Pancreas (tissue), 10 donors: ENCODE data around the gene CHST12. TPM values are rescaled to one million over a fixed set of nuclear protein-coding genes. Genes with fewer than 3 reads are reported as not detected.

Experiments
- ATAC-seq, 4 donors: fragments of 200-7000 bp; cut with Tn5 transposase; one replicate each; pipeline versions ENCODE4 v1.8.0 to v1.9.1; 2020; ENCODE audit warnings: mild to moderate bottlenecking in 4 of 4, moderate library complexity in 4 of 4
- DNase-seq, 6 donors: peaks; one replicate each; pipeline ENCODE4 v3.0.0-alpha.2; 2020
- FAIRE-seq: peaks from 2 replicates; lab custom pipeline; 2012; peaks lifted over from hg19 to GRCh38; lab: Jason Lieb, UNC
- H3K27ac ChIP-seq, 4 donors: fragments of 200-600 bp; sonication (generic); 1 replicate in 3 of 4; 2 replicates in 1 of 4; pipeline versions ENCODE4 v1.5.0 to v1.8.0; 2020
- H3K27me3 ChIP-seq, 4 donors: fragments of 200-600 bp; one replicate each; pipeline ENCODE4 v1.8.0; 2021
- H3K36me3 ChIP-seq, 3 donors: fragments of 200-600 bp; sonication (generic) in 1 of 3; one replicate each; pipeline versions ENCODE4 v1.5.0 to v1.8.0; 2020 to 2021
- H3K4me1 ChIP-seq, 3 donors: fragments of 200-600 bp; one replicate each; pipeline ENCODE4 v1.8.0; 2021
- H3K4me3 ChIP-seq, 4 donors: fragments of 200-600 bp; sonication (generic) in 2 of 4; one replicate each; pipeline versions ENCODE4 v1.5.0 to v1.8.0; 2020 to 2021
- H3K9me3 ChIP-seq, 4 donors: fragments of 200-600 bp; one replicate each; pipeline ENCODE4 v1.8.0; 2021
- CTCF ChIP-seq, 4 donors: fragments of 200-600 bp; sonication (generic) in 3 of 4; IDR thresholded peaks; one replicate each; pipeline versions ENCODE4 v1.5.0 to v1.8.0; 2021; ENCODE audit warnings: antibody characterized with exemption in 4 of 4
- WGBS, 2 donors: extraction: QIAGEN DNeasy Blood & Tissue Kit; methylation state at CpG; one replicate each; pipeline ENCODE4 v1.1.7; 2013; 5-methylcytosine and 5-hydroxymethylcytosine counted together
- intact Hi-C, 3 donors: fragments of 100-400 bp; cut with DNase I; formaldehyde crosslinking; loops; one replicate each; pipeline versions ENCODE4 v1.11.1 to v1.14.2; 2022
- polyA plus RNA-seq, 2 donors: library from polyadenylated mRNA; stranded (reverse); fragments of 200-250 nt; gene quantifications; one replicate each; pipeline ENCODE4 v1.2.3, GENCODE V29; 2013
- total RNA-seq, 6 donors: library from RNA; stranded (reverse); fragmentation: NEBNext Ultra II Directional in 4 of 6; extraction: Animal tissue kit (Norgen Biotek cat#: 25700) in 4 of 6; gene quantifications; one replicate each; pipeline versions ENCODE4 v1.2.1 to v1.2.4, GENCODE V29; 2021 to 2023
- donor health status: healthy with polysubstance abuse.
- donor health status: DM: no; HTN: no; CAD: no; lungs with moderate emphysema.
- donor health status: DM: no; HTN: no; CAD: no.
- donor health status: control.
- donor health status: control.
- donor health status: Bipolar disorder and iron deficiency.
- donor health status: DM: yes; HTN: yes; CAD: no.
- donor health status: DM: no; HTN: no; CAD: no.
- donor health status: DM: no; HTN: no; CAD: no.
- donor health status: DM: yes; HTN: yes; CAD: no.

The CHST12 gene
- total and polyA plus RNA-seq, 8 donors: 7.0 to 13.2 (median 8.2) TPM

- intact Hi-C loops: no loop called here
- H3K27me3 ChIP-seq: no peaks in the 10 kb centered on the region
- DNase-seq (peak in 1 of 6 donors; percentile 22), FAIRE-seq (no peak), ATAC-seq (no peak)
- no peak for TF ChIP-seq CTCF (IDR thresholded peaks at IDR 0.05)
- 1 to 2% methylated on average over 9 of the region's 9 CpGs for WGBS, 2 donors
- peaks cover 10 to 30% (median 23%) of the 10 kb centered on the region in 3 donors for H3K4me1 ChIP-seq
- H3K9me3 ChIP-seq: no peaks in the 10 kb centered on the region
- H3K36me3 ChIP-seq: no peaks in the 10 kb centered on the region
- H3K4me3 ChIP-seq: peak overlapping the region; percentile 89 to 100 (median 99)
- peak overlapping the region in 1 of 4 donors; percentile 57 for H3K27ac ChIP-seq
Measured at GRCh38 chr7:2355705-2356008, 47.8 kb upstream of the CHST12 start.

GRCh38 chr7:2357165-2357564 lies 46.2 kb upstream of the CHST12 start:
- Histone ChIP-seq H3K4me1 (peaks cover 10 to 30% (median 23%) of the 10 kb centered on the region in 3 donors), H3K4me3 (peak overlapping the region in 1 of 4 donors; percentile 100), H3K9me3 (no peaks in the 10 kb centered on the region), H3K27ac (no peak overlapping the region), H3K36me3 (peaks cover 0 to 7% (median 4%) of the 10 kb centered on the region in 3 donors), H3K27me3 (no peaks in the 10 kb centered on the region)
- TF ChIP-seq CTCF (IDR thresholded peaks at IDR 0.05): no peak
- ATAC-seq (no peak), FAIRE-seq (no peak), DNase-seq (no peak)
- intact Hi-C loops: no loop called here
- WGBS, 2 donors: 48 to 51% methylated on average over 8 of the region's 8 CpGs

- no peak for TF ChIP-seq CTCF (IDR thresholded peaks at IDR 0.05)
- intact Hi-C loops: no loop called here
- Histone ChIP-seq H3K36me3 (peaks cover 0 to 11% (median 8%) of the 10 kb centered on the region in 3 donors), H3K4me3 (no peak overlapping the region), H3K9me3 (no peaks in the 10 kb centered on the region), H3K27ac (no peak overlapping the region), H3K4me1 (peaks cover 10 to 30% (median 23%) of the 10 kb centered on the region in 3 donors), H3K27me3 (no peaks in the 10 kb centered on the region)
- WGBS, 2 donors: 77 to 78% methylated on average over 6 of the region's 6 CpGs
- no peak for ATAC-seq
- no peak for DNase-seq
- FAIRE-seq: no peak
Measured at GRCh38 chr7:2357571-2357970, 45.8 kb upstream of the CHST12 start.

GRCh38 chr7:2358968-2359527 lies 44.4 kb upstream of the CHST12 start:
- Histone ChIP-seq H3K27ac (no peak overlapping the region), H3K4me3 (no peak overlapping the region), H3K36me3 (peaks cover 5 to 23% (median 21%) of the 10 kb centered on the region in 3 donors), H3K9me3 (no peaks in the 10 kb centered on the region), H3K4me1 (peaks cover 10 to 30% (median 23%) of the 10 kb centered on the region in 3 donors), H3K27me3 (no peaks in the 10 kb centered on the region)
- no peak for TF ChIP-seq CTCF (IDR thresholded peaks at IDR 0.05)
- intact Hi-C loops: no loop called here
- no peak for ATAC-seq
- DNase-seq: no peak
- 53 to 55% methylated on average over 8 of the region's 8 CpGs for WGBS, 2 donors
- FAIRE-seq: no peak

GRCh38 chr7:2359610-2360009 lies 43.8 kb upstream of the CHST12 start:
- Histone ChIP-seq H3K27ac (no peak overlapping the region), H3K4me1 (peaks cover 10 to 30% (median 23%) of the 10 kb centered on the region in 3 donors), H3K36me3 (peaks cover 5 to 28% (median 24%) of the 10 kb centered on the region in 3 donors), H3K27me3 (no peaks in the 10 kb centered on the region), H3K9me3 (no peaks in the 10 kb centered on the region), H3K4me3 (no peak overlapping the region)
- FAIRE-seq (no peak), ATAC-seq (no peak), DNase-seq (no peak)
- no peak for TF ChIP-seq CTCF (IDR thresholded peaks at IDR 0.05)
- intact Hi-C loops: no loop called here
- WGBS, 2 donors: 85 to 87% methylated on average over 11 of the region's 11 CpGs
